ENCODE data around the gene BCAN. TPM values are rescaled to one million over a fixed set of nuclear protein-coding genes. Genes with fewer than 3 reads are reported as not detected.

The BCAN gene
- total RNA-seq, 1 donor from 2014 or later: not detected

- H3K36me3 ChIP-seq: peaks cover 0 to 18% of the 10 kb centered on the region in 2 donors
- intact Hi-C loops (cut with DNase I): no loop called here
- H3K27me3 ChIP-seq: no peaks in the 10 kb centered on the region
- peaks cover 10 to 13% of the 10 kb centered on the region in 2 donors for H3K4me1 ChIP-seq
- H3K9me3 ChIP-seq: no peaks in the 10 kb centered on the region
- peak overlapping the region; percentile 71 to 78 for H3K27ac ChIP-seq
- TF ChIP-seq, protein P1, sequence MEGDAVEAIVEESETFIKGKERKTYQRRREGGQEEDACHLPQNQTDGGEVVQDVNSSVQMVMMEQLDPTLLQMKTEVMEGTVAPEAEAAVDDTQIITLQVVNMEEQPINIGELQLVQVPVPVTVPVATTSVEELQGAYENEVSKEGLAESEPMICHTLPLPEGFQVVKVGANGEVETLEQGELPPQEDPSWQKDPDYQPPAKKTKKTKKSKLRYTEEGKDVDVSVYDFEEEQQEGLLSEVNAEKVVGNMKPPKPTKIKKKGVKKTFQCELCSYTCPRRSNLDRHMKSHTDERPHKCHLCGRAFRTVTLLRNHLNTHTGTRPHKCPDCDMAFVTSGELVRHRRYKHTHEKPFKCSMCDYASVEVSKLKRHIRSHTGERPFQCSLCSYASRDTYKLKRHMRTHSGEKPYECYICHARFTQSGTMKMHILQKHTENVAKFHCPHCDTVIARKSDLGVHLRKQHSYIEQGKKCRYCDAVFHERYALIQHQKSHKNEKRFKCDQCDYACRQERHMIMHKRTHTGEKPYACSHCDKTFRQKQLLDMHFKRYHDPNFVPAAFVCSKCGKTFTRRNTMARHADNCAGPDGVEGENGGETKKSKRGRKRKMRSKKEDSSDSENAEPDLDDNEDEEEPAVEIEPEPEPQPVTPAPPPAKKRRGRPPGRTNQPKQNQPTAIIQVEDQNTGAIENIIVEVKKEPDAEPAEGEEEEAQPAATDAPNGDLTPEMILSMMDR (IDR thresholded peaks at IDR 0.05): no peak
- DNase-seq (ENCODE audit: low spot score in 2 of 2): no peak
- H3K4me3 ChIP-seq: peak overlapping the region; percentile 51 to 70
Measured at GRCh38 chr1:156675210-156676113, 33.5 kb downstream of the BCAN start.

GRCh38 chr1:156676114-156676819 lies 34.4 kb downstream of the BCAN start:
- peaks cover 0 to 16% of the 10 kb centered on the region in 2 donors for H3K36me3 ChIP-seq
- peak overlapping the region; percentile 71 to 78 for H3K27ac ChIP-seq
- no peaks in the 10 kb centered on the region for H3K27me3 ChIP-seq
- intact Hi-C loops (cut with DNase I): no loop called here
- H3K4me3 ChIP-seq: peak overlapping the region; percentile 51 to 70
- H3K9me3 ChIP-seq: no peaks in the 10 kb centered on the region
- TF ChIP-seq, protein P1 (IDR thresholded peaks at IDR 0.05): no peak
- no peak for DNase-seq (ENCODE audit: low spot score in 2 of 2)
- H3K4me1 ChIP-seq: peaks cover 10 to 13% of the 10 kb centered on the region in 2 donors

GRCh38 chr1:156676820-156677615 lies 35.1 kb downstream of the BCAN start, which contains the start of gene NES:
Gene NES (minus strand): TSS chr1:156677407. CDS start chr1:156677264, 143 bp downstream.
- TF ChIP-seq, protein P1 (IDR thresholded peaks at IDR 0.05): no peak
- Histone ChIP-seq H3K27ac (peak within 1 kb of the TSS; percentile 71 to 78), H3K4me3 (peak within 1 kb of the TSS; percentile 51 to 70), H3K36me3 (peaks cover 0 to 11% of the 10 kb centered on the region in 2 donors), H3K27me3 (no peaks in the 10 kb centered on the region), H3K4me1 (peaks cover 10 to 13% of the 10 kb centered on the region in 2 donors), H3K9me3 (no peaks in the 10 kb centered on the region)
- intact Hi-C loops (cut with DNase I): no loop called here
- DNase-seq (ENCODE audit: low spot score in 2 of 2): peak in 1 of 2 donors; percentile 86

- H3K4me3 ChIP-seq: peak overlapping the region; percentile 51 to 70
- H3K4me1 ChIP-seq: peaks cover 10 to 13% of the 10 kb centered on the region in 2 donors
- peaks cover 0 to 7% of the 10 kb centered on the region in 2 donors for H3K36me3 ChIP-seq
- peak overlapping the region; percentile 71 to 78 for H3K27ac ChIP-seq
- intact Hi-C loops (cut with DNase I): loop anchor here (1.0 kb wide), 2 partner anchors 18 to 51 kb away; no protein-coding TSS in a partner anchor
- H3K27me3 ChIP-seq: no peaks in the 10 kb centered on the region
- no peaks in the 10 kb centered on the region for H3K9me3 ChIP-seq
- TF ChIP-seq, protein P1 (IDR thresholded peaks at IDR 0.05): peak; percentile 86 to 95 (median 94)
- peak in 1 of 2 donors; percentile 81 for DNase-seq (ENCODE audit: low spot score in 2 of 2)
Measured at GRCh38 chr1:156677616-156678596, 36.0 kb downstream of the BCAN start.
